ENCODE measurements around the gene FYN.
A peak's percentile ranks its signal among the peaks of the same experiment; 100 is the strongest.

FYN gene

GRCh38 chr6:111725446-111726112 lies 147.7 kb downstream of the FYN start:
- DNase-seq (ENCODE audit: low read depth), result no peak

- no peak for DNase-seq (ENCODE audit: low read depth)
Measured at GRCh38 chr6:111724505-111724904, 148.7 kb downstream of the FYN start.

GRCh38 chr6:111724039-111724438 lies 149.2 kb downstream of the FYN start:
- DNase-seq (ENCODE audit: low read depth), result no peak

GRCh38 chr6:111723412-111723970 lies 149.8 kb downstream of the FYN start:
- no peak for DNase-seq (ENCODE audit: low read depth)

GRCh38 chr6:111722179-111722731 lies 151.0 kb downstream of the FYN start:
- DNase-seq (ENCODE audit: low read depth), result peak; percentile 77

GRCh38 chr6:111721753-111722154 lies 151.5 kb downstream of the FYN start:
- peak; percentile 63 for DNase-seq (ENCODE audit: low read depth)

- no peak for DNase-seq (ENCODE audit: low read depth)
Measured at GRCh38 chr6:111720931-111721496, 152.2 kb downstream of the FYN start.

- DNase-seq (ENCODE audit: low read depth), result peak; percentile 19
Measured at GRCh38 chr6:111718990-111719389, 154.3 kb downstream of the FYN start.

GRCh38 chr6:111718326-111718725 lies 154.9 kb downstream of the FYN start:
- DNase-seq (ENCODE audit: low read depth), result no peak

- DNase-seq (ENCODE audit: low read depth), result no peak
Measured at GRCh38 chr6:111717621-111718020, 155.6 kb downstream of the FYN start.

- DNase-seq (ENCODE audit: low read depth), result no peak
Measured at GRCh38 chr6:111716325-111716724, 156.9 kb downstream of the FYN start.

GRCh38 chr6:111715321-111715720 lies 157.9 kb downstream of the FYN start:
- no peak for DNase-seq (ENCODE audit: low read depth)

GRCh38 chr6:111714416-111715270 lies 158.6 kb downstream of the FYN start:
- DNase-seq (ENCODE audit: low read depth), result no peak

- DNase-seq (ENCODE audit: low read depth), result no peak
Measured at GRCh38 chr6:111713811-111714210, 159.4 kb downstream of the FYN start.

- no peak for DNase-seq (ENCODE audit: low read depth)
Measured at GRCh38 chr6:111713236-111713635, 160.0 kb downstream of the FYN start.

- peak; percentile 93 for DNase-seq (ENCODE audit: low read depth)
Measured at GRCh38 chr6:111711984-111712752, 161.1 kb downstream of the FYN start.

GRCh38 chr6:111711476-111711875 lies 161.8 kb downstream of the FYN start:
- no peak for DNase-seq (ENCODE audit: low read depth)

- no peak for DNase-seq (ENCODE audit: low read depth)
Measured at GRCh38 chr6:111710911-111711310, 162.3 kb downstream of the FYN start.

- DNase-seq (ENCODE audit: low read depth), result no peak
Measured at GRCh38 chr6:111710439-111710838, 162.8 kb downstream of the FYN start.

GRCh38 chr6:111709615-111710398 lies 163.4 kb downstream of the FYN start:
- peak; percentile 71 for DNase-seq (ENCODE audit: low read depth)

- DNase-seq (ENCODE audit: low read depth), result no peak
Measured at GRCh38 chr6:111709201-111709600, 164.1 kb downstream of the FYN start.
